ENCODE measurements around the gene USP44. TPM values are rescaled to one million over a fixed set of nuclear protein-coding genes. Genes with fewer than 3 reads are reported as not detected.

The USP44 gene
- total RNA-seq, 4 donors from 2014 or later = 0.31 to 2.6 (median 0.89) TPM

DNA sequence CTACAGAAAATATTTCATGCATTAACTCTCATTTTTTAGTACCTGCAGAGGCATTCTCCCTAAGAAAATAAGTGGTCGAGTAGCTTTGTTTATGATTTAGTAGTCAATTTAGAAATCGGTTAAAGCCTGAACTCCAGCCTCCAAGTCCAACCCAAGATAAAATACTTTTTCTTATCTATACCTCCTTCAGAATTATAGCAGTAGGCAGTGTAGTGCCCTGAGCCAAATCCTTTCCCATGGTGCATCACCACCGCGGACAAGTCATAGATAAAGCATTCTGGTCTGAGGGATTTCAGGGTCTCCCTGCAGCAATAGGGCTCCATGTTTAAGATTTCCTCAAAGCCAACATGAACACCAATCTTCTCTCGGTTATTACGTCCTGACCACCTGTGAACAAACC is 30.5 kb downstream of the USP44 start:
- 91% methylated on average over 6 of the region's 6 CpGs for WGBS

GRCh38 chr12:95518944-95519343 is 32.3 kb downstream of the USP44 start:
- no peak for DNase-seq (ENCODE audit: low spot score in 2 of 2)
- TF ChIP-seq POLR2AphosphoS5 (IDR thresholded peaks at IDR 0.05) (no peak), POLR2A (IDR thresholded peaks at IDR 0.05) (no peak)
- Histone ChIP-seq H3K27me3 (no peaks in the 10 kb centered on the region), H3K4me1 (no peaks in the 10 kb centered on the region), H3K4me3 (no peak overlapping the region), H3K36me3 (peaks cover 15% of the 10 kb centered on the region), H3K9me3 (no peaks in the 10 kb centered on the region), H3K27ac (no peak overlapping the region)

More for the DNA sequence above, 30.5 kb downstream of the USP44 start:
- peaks cover 3% of the 10 kb centered on the region for H3K36me3 ChIP-seq
- H3K27ac ChIP-seq = no peak overlapping the region
- DNase-seq (ENCODE audit: low spot score in 2 of 2) = no peak
- H3K9me3 ChIP-seq = no peaks in the 10 kb centered on the region
- TF ChIP-seq POLR2AphosphoS5 (IDR thresholded peaks at IDR 0.05) (no peak), EP300 (IDR thresholded peaks at IDR 0.05) (no peak), POLR2A (IDR thresholded peaks at IDR 0.05) (no peak)
- TF ChIP-seq, protein P1, sequence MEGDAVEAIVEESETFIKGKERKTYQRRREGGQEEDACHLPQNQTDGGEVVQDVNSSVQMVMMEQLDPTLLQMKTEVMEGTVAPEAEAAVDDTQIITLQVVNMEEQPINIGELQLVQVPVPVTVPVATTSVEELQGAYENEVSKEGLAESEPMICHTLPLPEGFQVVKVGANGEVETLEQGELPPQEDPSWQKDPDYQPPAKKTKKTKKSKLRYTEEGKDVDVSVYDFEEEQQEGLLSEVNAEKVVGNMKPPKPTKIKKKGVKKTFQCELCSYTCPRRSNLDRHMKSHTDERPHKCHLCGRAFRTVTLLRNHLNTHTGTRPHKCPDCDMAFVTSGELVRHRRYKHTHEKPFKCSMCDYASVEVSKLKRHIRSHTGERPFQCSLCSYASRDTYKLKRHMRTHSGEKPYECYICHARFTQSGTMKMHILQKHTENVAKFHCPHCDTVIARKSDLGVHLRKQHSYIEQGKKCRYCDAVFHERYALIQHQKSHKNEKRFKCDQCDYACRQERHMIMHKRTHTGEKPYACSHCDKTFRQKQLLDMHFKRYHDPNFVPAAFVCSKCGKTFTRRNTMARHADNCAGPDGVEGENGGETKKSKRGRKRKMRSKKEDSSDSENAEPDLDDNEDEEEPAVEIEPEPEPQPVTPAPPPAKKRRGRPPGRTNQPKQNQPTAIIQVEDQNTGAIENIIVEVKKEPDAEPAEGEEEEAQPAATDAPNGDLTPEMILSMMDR (IDR thresholded peaks at IDR 0.05) = no peak
- H3K4me1 ChIP-seq = no peaks in the 10 kb centered on the region
- no peak overlapping the region for H3K4me3 ChIP-seq
- no peaks in the 10 kb centered on the region for H3K27me3 ChIP-seq

- TF ChIP-seq, protein P1 (IDR thresholded peaks at IDR 0.05) = no peak
- TF ChIP-seq EP300 (IDR thresholded peaks at IDR 0.05) = no peak
- no peak for TF ChIP-seq POLR2A (IDR thresholded peaks at IDR 0.05)
- no peak for TF ChIP-seq POLR2AphosphoS5 (IDR thresholded peaks at IDR 0.05)
- H3K9me3 ChIP-seq = no peaks in the 10 kb centered on the region
- no peak overlapping the region for H3K27ac ChIP-seq
- DNase-seq (ENCODE audit: low spot score in 2 of 2) = no peak
- H3K27me3 ChIP-seq = no peaks in the 10 kb centered on the region
- H3K4me1 ChIP-seq = no peaks in the 10 kb centered on the region
- H3K36me3 ChIP-seq = peaks cover 32% of the 10 kb centered on the region
- no peak overlapping the region for H3K4me3 ChIP-seq
Observed at GRCh38 chr12:95517246-95517645, 34.0 kb downstream of the USP44 start.

- Histone ChIP-seq H3K27me3 (no peaks in the 10 kb centered on the region), H3K9me3 (no peaks in the 10 kb centered on the region), H3K36me3 (peaks cover 37% of the 10 kb centered on the region), H3K27ac (no peak overlapping the region), H3K4me1 (no peaks in the 10 kb centered on the region), H3K4me3 (no peak overlapping the region)
- TF ChIP-seq, protein P1 (IDR thresholded peaks at IDR 0.05) = no peak
- no peak for TF ChIP-seq POLR2AphosphoS5 (IDR thresholded peaks at IDR 0.05)
- DNase-seq (ENCODE audit: low spot score in 2 of 2) = no peak
Observed at GRCh38 chr12:95516757-95517156, 34.5 kb downstream of the USP44 start.

- H3K4me3 ChIP-seq = no peak overlapping the region
- H3K27me3 ChIP-seq = no peaks in the 10 kb centered on the region
- no peak for DNase-seq (ENCODE audit: low spot score in 2 of 2)
- H3K4me1 ChIP-seq = no peaks in the 10 kb centered on the region
- WGBS = 96% methylated on average over 3 of the region's 3 CpGs
- no peak overlapping the region for H3K27ac ChIP-seq
- TF ChIP-seq EP300 (IDR thresholded peaks at IDR 0.05) (no peak), POLR2AphosphoS5 (IDR thresholded peaks at IDR 0.05) (no peak)
- H3K9me3 ChIP-seq = no peaks in the 10 kb centered on the region
- H3K36me3 ChIP-seq = peaks cover 47% of the 10 kb centered on the region
Observed at GRCh38 chr12:95515197-95515596, 36.1 kb downstream of the USP44 start.

DNA sequence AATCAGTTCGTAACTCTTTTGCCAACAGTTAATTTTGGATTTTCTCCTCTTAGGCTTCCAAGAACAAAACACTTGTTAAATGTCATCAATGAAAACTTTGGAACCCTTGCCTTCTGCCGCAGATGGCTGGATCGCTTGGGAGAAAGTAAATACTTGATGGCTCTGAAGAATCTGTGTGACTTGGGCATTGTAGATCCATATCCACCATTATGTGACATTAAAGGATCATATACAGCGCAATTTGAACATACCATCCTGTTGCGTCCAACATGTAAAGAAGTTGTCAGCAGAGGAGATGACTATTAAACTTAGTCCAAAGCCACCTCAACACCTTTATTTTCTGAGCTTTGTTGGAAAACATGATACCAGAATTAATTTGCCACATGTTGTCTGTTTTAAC is 37.7 kb downstream of the USP44 start:
- 98% methylated on average over 5 of the region's 5 CpGs for WGBS
- Histone ChIP-seq H3K36me3 (peaks cover 63% of the 10 kb centered on the region), H3K27me3 (no peaks in the 10 kb centered on the region), H3K9me3 (no peaks in the 10 kb centered on the region), H3K27ac (no peak overlapping the region), H3K4me1 (no peaks in the 10 kb centered on the region), H3K4me3 (no peak overlapping the region)
- TF ChIP-seq POLR2AphosphoS5 (IDR thresholded peaks at IDR 0.05) (no peak), EP300 (IDR thresholded peaks at IDR 0.05) (no peak), POLR2A (IDR thresholded peaks at IDR 0.05) (no peak)
- TF ChIP-seq, protein P1 (IDR thresholded peaks at IDR 0.05) = no peak
- DNase-seq (ENCODE audit: low spot score in 2 of 2) = no peak
